Measurements from ENCODE around the gene CIAO3.
A peak's percentile ranks its signal among the peaks of the same experiment; 100 is the strongest.

The CIAO3 gene

GRCh38 chr16:727291-727977 lies 13.4 kb downstream of the CIAO3 start:
- no peaks in the 10 kb centered on the region for H3K9me3 Mint-ChIP-seq (ENCODE audit: low read depth)
- no peak overlapping the region for H3K27ac Mint-ChIP-seq
- no peaks in the 10 kb centered on the region for H3K27me3 Mint-ChIP-seq
- peak overlapping the region; percentile 47 for H3K4me3 Mint-ChIP-seq
- H3K4me1 Mint-ChIP-seq (ENCODE audit: low read depth), result peaks cover 10% of the 10 kb centered on the region
- no peaks in the 10 kb centered on the region for H3K36me3 Mint-ChIP-seq

- peaks cover 10% of the 10 kb centered on the region for H3K4me1 Mint-ChIP-seq (ENCODE audit: low read depth)
These were observed 14.1 kb downstream of the CIAO3 start, which contains the start of the genes CCDC78 and HAGHL for GRCh38 chr16:726438-727290. TSS of gene CCDC78 (minus strand) at chr16:726443. CDS start at chr16:726367, 76 bp downstream. TSS of gene HAGHL (plus strand) at chr16:727106. CDS start at chr16:727510, 404 bp downstream.

GRCh38 chr16:726188-726437 lies 14.7 kb downstream of the CIAO3 start:
- H3K27ac Mint-ChIP-seq, result no peak overlapping the region

More at GRCh38 chr16:726438-727290, 14.1 kb downstream of the CIAO3 start, which contains the start of the genes CCDC78 and HAGHL:
- H3K27ac Mint-ChIP-seq, result no peak within 1 kb of the TSS
- no peaks in the 10 kb centered on the region for H3K36me3 Mint-ChIP-seq
- peak within 1 kb of the TSS; percentile 69 for H3K4me3 Mint-ChIP-seq
- H3K27me3 Mint-ChIP-seq, result no peaks in the 10 kb centered on the region
- no peaks in the 10 kb centered on the region for H3K9me3 Mint-ChIP-seq (ENCODE audit: low read depth)

GRCh38 chr16:725463-726187 lies 15.2 kb downstream of the CIAO3 start:
- H3K4me3 Mint-ChIP-seq, result no peak overlapping the region

More at GRCh38 chr16:726188-726437, 14.7 kb downstream of the CIAO3 start:
- H3K4me3 Mint-ChIP-seq, result no peak overlapping the region
- no peaks in the 10 kb centered on the region for H3K27me3 Mint-ChIP-seq
- peaks cover 10% of the 10 kb centered on the region for H3K4me1 Mint-ChIP-seq (ENCODE audit: low read depth)
- no peaks in the 10 kb centered on the region for H3K9me3 Mint-ChIP-seq (ENCODE audit: low read depth)
- H3K36me3 Mint-ChIP-seq, result no peaks in the 10 kb centered on the region

GRCh38 chr16:725041-725376 lies 15.8 kb downstream of the CIAO3 start:
- no peaks in the 10 kb centered on the region for H3K27me3 Mint-ChIP-seq
- no peak overlapping the region for H3K4me3 Mint-ChIP-seq
- no peaks in the 10 kb centered on the region for H3K36me3 Mint-ChIP-seq
- no peaks in the 10 kb centered on the region for H3K9me3 Mint-ChIP-seq (ENCODE audit: low read depth)
- H3K4me1 Mint-ChIP-seq (ENCODE audit: low read depth), result peaks cover 13% of the 10 kb centered on the region
- H3K27ac Mint-ChIP-seq, result no peak overlapping the region

More at GRCh38 chr16:725463-726187, 15.2 kb downstream of the CIAO3 start:
- Mint-ChIP-seq H3K4me1 (ENCODE audit: low read depth) (peaks cover 10% of the 10 kb centered on the region), H3K27ac (no peak overlapping the region), H3K27me3 (no peaks in the 10 kb centered on the region), H3K36me3 (no peaks in the 10 kb centered on the region), H3K9me3 (ENCODE audit: low read depth) (no peaks in the 10 kb centered on the region)

GRCh38 chr16:724188-725040 lies 16.4 kb downstream of the CIAO3 start:
- Mint-ChIP-seq H3K36me3 (no peaks in the 10 kb centered on the region), H3K9me3 (ENCODE audit: low read depth) (no peaks in the 10 kb centered on the region), H3K4me3 (no peak overlapping the region), H3K27ac (no peak overlapping the region), H3K27me3 (no peaks in the 10 kb centered on the region), H3K4me1 (ENCODE audit: low read depth) (peaks cover 16% of the 10 kb centered on the region)

GRCh38 chr16:723695-724094 lies 17.1 kb downstream of the CIAO3 start:
- Mint-ChIP-seq H3K9me3 (ENCODE audit: low read depth) (no peaks in the 10 kb centered on the region), H3K4me3 (no peak overlapping the region), H3K27ac (no peak overlapping the region), H3K4me1 (ENCODE audit: low read depth) (peaks cover 23% of the 10 kb centered on the region), H3K27me3 (no peaks in the 10 kb centered on the region), H3K36me3 (no peaks in the 10 kb centered on the region)

- Mint-ChIP-seq H3K27ac (no peak overlapping the region), H3K36me3 (no peaks in the 10 kb centered on the region), H3K27me3 (no peaks in the 10 kb centered on the region), H3K4me1 (ENCODE audit: low read depth) (peaks cover 23% of the 10 kb centered on the region), H3K4me3 (peak overlapping the region; percentile 59), H3K9me3 (ENCODE audit: low read depth) (no peaks in the 10 kb centered on the region)
These were observed 17.8 kb downstream of the CIAO3 start for GRCh38 chr16:722835-723633.

- H3K9me3 Mint-ChIP-seq (ENCODE audit: low read depth), result no peaks in the 10 kb centered on the region
- no peaks in the 10 kb centered on the region for H3K27me3 Mint-ChIP-seq
- peaks cover 23% of the 10 kb centered on the region for H3K4me1 Mint-ChIP-seq (ENCODE audit: low read depth)
- peak overlapping the region; percentile 59 for H3K4me3 Mint-ChIP-seq
- H3K36me3 Mint-ChIP-seq, result no peaks in the 10 kb centered on the region
- no peak overlapping the region for H3K27ac Mint-ChIP-seq
These were observed 18.8 kb downstream of the CIAO3 start for GRCh38 chr16:721765-722540.

GRCh38 chr16:720990-721764 lies 19.6 kb downstream of the CIAO3 start, which contains the start of gene ANTKMT:
TSS of gene ANTKMT (plus strand) at chr16:721146. CDS start at chr16:721275, 129 bp downstream.
- Mint-ChIP-seq H3K9me3 (ENCODE audit: low read depth) (no peaks in the 10 kb centered on the region), H3K4me1 (ENCODE audit: low read depth) (peaks cover 26% of the 10 kb centered on the region), H3K4me3 (peak within 1 kb of the TSS; percentile 86), H3K27me3 (no peaks in the 10 kb centered on the region), H3K27ac (peak within 1 kb of the TSS; percentile 86), H3K36me3 (no peaks in the 10 kb centered on the region)

GRCh38 chr16:720447-720989 lies 20.3 kb downstream of the CIAO3 start:
- H3K4me1 Mint-ChIP-seq (ENCODE audit: low read depth), result peaks cover 27% of the 10 kb centered on the region
- H3K27ac Mint-ChIP-seq, result peak overlapping the region; percentile 86
- no peaks in the 10 kb centered on the region for H3K36me3 Mint-ChIP-seq
- no peaks in the 10 kb centered on the region for H3K9me3 Mint-ChIP-seq (ENCODE audit: low read depth)
- H3K27me3 Mint-ChIP-seq, result no peaks in the 10 kb centered on the region
- H3K4me3 Mint-ChIP-seq, result peak overlapping the region; percentile 86

GRCh38 chr16:719815-720446 lies 20.9 kb downstream of the CIAO3 start:
- Mint-ChIP-seq H3K27me3 (no peaks in the 10 kb centered on the region), H3K4me1 (ENCODE audit: low read depth) (peaks cover 26% of the 10 kb centered on the region), H3K9me3 (ENCODE audit: low read depth) (no peaks in the 10 kb centered on the region), H3K27ac (peak overlapping the region; percentile 86), H3K4me3 (peak overlapping the region; percentile 86), H3K36me3 (no peaks in the 10 kb centered on the region)

All from activated naive CD8-positive, alpha-beta T cell (primary cell).